T-cell (primary cell): ENCODE results near the gene IL17REL. TPM values are rescaled to one million over a fixed set of nuclear protein-coding genes. Genes with fewer than 3 reads are reported as not detected.

Experiments used
- ATAC-seq, 4 experiments: fragments of 200-7000 bp in 3 of 4; fragments of 150-1000 bp in 1 of 4; cut with Tn5 transposase; replicated peaks in 1 of 4; 1 replicate in 3 of 4; 2 replicates in 1 of 4; pipeline ENCODE4 v1.10.0; 2021; ENCODE audit warnings: moderate library complexity in 3 of 4, mild to moderate bottlenecking in 2 of 4, moderate number of reproducible peaks in 1 of 4
- CTCF ChIA-PET, 2 donors: fragments of 300-600 bp; sonication (Branson Sonifier 250); formaldehyde crosslinking; loops; one replicate each; lab custom pipeline; 2022; ENCODE audit warnings: antibody characterized with exemption in 2 of 2; lab: Charles Lee
- POLR2A ChIA-PET, 2 donors: fragments of 300-600 bp; sonication (Branson Sonifier 250); formaldehyde crosslinking; loops; one replicate each; lab custom pipeline; 2022; ENCODE audit warnings: antibody characterized with exemption in 2 of 2; lab: Charles Lee
- DNase-seq, 35 experiments: peaks; one replicate each; pipeline versions ENCODE4 v3.0.0 to v3.0.0-alpha.2; 2013 to 2023
- H3K27ac ChIP-seq: one replicate; pipeline ENCODE4 v1.5.1; 2013; ENCODE audit warnings: low read length
- H3K27me3 ChIP-seq, 2 experiments: replicated peaks in 1 of 2; 1 replicate in 1 of 2; 2 replicates in 1 of 2; pipeline versions ENCODE4 v1.6.1 to v1.7.0; 2013; ENCODE audit warnings: low read length in 1 of 2, mixed read lengths in 1 of 2; ENCODE audit not compliant: control insufficient read depth in 2 of 2, insufficient read depth in 2 of 2; ENCODE audit errors: extremely low read depth in 1 of 2
- H3K36me3 ChIP-seq, 2 donors: 1 replicate in 1 of 2; 2 replicates in 1 of 2; pipeline versions ENCODE4 v1.6.1 to v1.7.0; 2013; ENCODE audit warnings: low read length in 1 of 2; ENCODE audit not compliant: control insufficient read depth in 2 of 2, insufficient read depth in 1 of 2; ENCODE audit errors: extremely low read depth in 1 of 2
- H3K4me1 ChIP-seq, 2 experiments: 1 replicate in 1 of 2; 2 replicates in 1 of 2; pipeline versions ENCODE4 v1.6.1 to v1.7.0; 2013; ENCODE audit warnings: low read length in 2 of 2, mixed read lengths in 1 of 2; ENCODE audit not compliant: insufficient read depth in 2 of 2, control insufficient read depth in 1 of 2; ENCODE audit errors: extremely low read depth in 1 of 2
- H3K4me3 ChIP-seq, 2 donors: 1 replicate in 1 of 2; 2 replicates in 1 of 2; pipeline versions ENCODE4 v1.5.1 to v1.7.0; 2013; ENCODE audit warnings: mild to moderate bottlenecking in 2 of 2, low read length in 1 of 2, moderate library complexity in 1 of 2; ENCODE audit not compliant: control insufficient read depth in 1 of 2; ENCODE audit errors: extremely low read depth in 1 of 2
- H3K9me3 ChIP-seq: 2 replicates; pipeline ENCODE4 v1.7.0; 2013
- H3K27ac Mint-ChIP-seq, 2 donors: one replicate each; pipeline ENCODE4 v1.8.0; 2020 to 2021; ENCODE audit warnings: mild to moderate bottlenecking in 2 of 2, mixed read lengths in 2 of 2
- H3K27me3 Mint-ChIP-seq, 2 donors: one replicate each; pipeline ENCODE4 v1.8.0; 2021 to 2022; ENCODE audit warnings: mixed read lengths in 2 of 2
- H3K36me3 Mint-ChIP-seq: one replicate; pipeline ENCODE4 v1.8.0; 2021; ENCODE audit warnings: mixed read lengths
- H3K4me1 Mint-ChIP-seq, 3 donors: one replicate each; pipeline ENCODE4 v1.8.0; 2020 to 2022; ENCODE audit warnings: mixed read lengths in 3 of 3, mild to moderate bottlenecking in 1 of 3
- H3K4me3 Mint-ChIP-seq, 3 donors: one replicate each; pipeline ENCODE4 v1.8.0; 2020 to 2022; ENCODE audit warnings: mild to moderate bottlenecking in 3 of 3, mixed read lengths in 3 of 3, moderate library complexity in 3 of 3
- H3K9me3 Mint-ChIP-seq, 3 donors: one replicate each; pipeline ENCODE4 v1.8.0; 2020 to 2022; ENCODE audit warnings: mixed read lengths in 3 of 3
- WGBS: methylation state at CpG from one replicate; pipeline ENCODE4 v1.1.5; 2013; ENCODE audit warnings: missing lambda C conversion rate; ENCODE audit not compliant: insufficient coverage; 5-methylcytosine and 5-hydroxymethylcytosine counted together
- total RNA-seq, 35 experiments: library from RNA in 6 of 35; stranded (reverse) in 6 of 35; fragments of 120-200 nt in 1 of 35; gene quantifications; one replicate each; pipeline versions ENCODE4 v1.2.1 to v1.2.4 and lab custom pipeline; 2013 to 2026

IL17REL gene
- total RNA-seq, 5 donors from 2014 or later (not counting 1 experiment from before 2014, with no cell fraction given), result 0.10 TPM; not detected in 4

DNA sequence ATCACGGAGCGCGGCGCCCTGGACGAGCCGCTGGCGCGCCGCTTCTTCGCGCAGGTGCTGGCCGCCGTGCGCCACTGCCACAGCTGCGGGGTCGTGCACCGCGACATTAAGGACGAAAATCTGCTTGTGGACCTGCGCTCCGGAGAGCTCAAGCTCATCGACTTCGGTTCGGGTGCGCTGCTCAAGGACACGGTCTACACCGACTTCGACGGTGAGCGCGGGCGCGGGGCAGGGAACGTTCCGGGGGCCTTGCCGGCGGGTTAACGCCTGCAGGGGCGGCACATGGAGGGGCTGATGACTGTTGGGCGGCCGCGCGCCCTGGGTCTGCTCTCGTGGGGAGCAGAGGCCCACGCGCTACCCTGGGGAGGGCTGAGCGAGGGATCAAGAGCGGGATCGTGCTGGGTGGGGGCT is 51.0 kb downstream of the IL17REL start:
- H3K27me3 ChIP-seq, result no peaks in the 10 kb centered on the region
- Mint-ChIP-seq H3K27me3 (no peaks in the 10 kb centered on the region), H3K27ac (peak overlapping the region; percentile 81 to 87), H3K4me1 (peaks cover 16 to 39% (median 30%) of the 10 kb centered on the region in 3 donors), H3K9me3 (no peaks in the 10 kb centered on the region), H3K36me3 (peaks cover 7% of the 10 kb centered on the region), H3K4me3 (peak overlapping the region; percentile 87 to 92 (median 87))
- DNase-seq, result peak in 2 of 35 experiments; percentile 23 to 31
- peak overlapping the region; percentile 97 for H3K27ac ChIP-seq
- ChIA-PET CTCF (interaction anchor here in 1 of 2 donors (0.8 to 1.2 kb wide), 2 partner anchors 25 to 31 kb away, joined by 4 to 7 read pairs; no protein-coding TSS in a partner anchor), POLR2A (interaction anchor here in 1 of 2 donors (1.2 kb wide), 1 partner anchor 578 kb away, joined by 6 read pairs; no protein-coding TSS in a partner anchor)
- H3K36me3 ChIP-seq, result peaks cover 10 to 15% of the 10 kb centered on the region in 2 donors
- ATAC-seq, result no peak
- under 1% methylated on average over 49 of the region's 49 CpGs for WGBS
- H3K4me1 ChIP-seq, result peaks cover 13 to 55% of the 10 kb centered on the region in 2 experiments
- H3K4me3 ChIP-seq, result peak overlapping the region; percentile 49 to 86
- H3K9me3 ChIP-seq, result no peaks in the 10 kb centered on the region

DNA sequence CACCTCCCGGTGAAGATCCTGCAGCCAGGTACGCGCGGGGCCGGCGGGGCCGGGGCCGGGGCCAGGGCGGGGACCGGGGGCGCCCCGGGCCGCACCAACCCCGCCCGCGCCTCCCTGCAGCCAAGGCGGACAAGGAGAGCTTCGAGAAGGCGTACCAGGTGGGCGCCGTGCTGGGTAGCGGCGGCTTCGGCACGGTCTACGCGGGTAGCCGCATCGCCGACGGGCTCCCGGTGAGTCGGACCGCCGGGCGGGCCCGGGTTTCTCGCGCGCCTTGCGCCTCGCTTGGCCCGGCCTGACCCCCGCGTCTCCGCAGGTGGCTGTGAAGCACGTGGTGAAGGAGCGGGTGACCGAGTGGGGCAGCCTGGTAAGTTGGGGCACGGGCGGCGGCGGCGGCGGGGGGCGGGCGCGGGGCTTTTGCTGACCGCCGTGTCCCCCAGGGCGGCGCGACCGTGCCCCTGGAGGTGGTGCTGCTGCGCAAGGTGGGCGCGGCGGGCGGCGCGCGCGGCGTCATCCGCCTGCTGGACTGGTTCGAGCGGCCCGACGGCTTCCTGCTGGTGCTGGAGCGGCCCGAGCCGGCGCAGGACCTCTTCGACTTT is 51.5 kb downstream of the IL17REL start:
- no peaks in the 10 kb centered on the region for H3K27me3 Mint-ChIP-seq
- CTCF ChIA-PET, result interaction anchor here in 1 of 2 donors (0.9 kb wide), 1 partner anchor 19 kb away, joined by 4 read pairs; no protein-coding TSS in a partner anchor
- POLR2A ChIA-PET, result no interaction called here

DNA sequence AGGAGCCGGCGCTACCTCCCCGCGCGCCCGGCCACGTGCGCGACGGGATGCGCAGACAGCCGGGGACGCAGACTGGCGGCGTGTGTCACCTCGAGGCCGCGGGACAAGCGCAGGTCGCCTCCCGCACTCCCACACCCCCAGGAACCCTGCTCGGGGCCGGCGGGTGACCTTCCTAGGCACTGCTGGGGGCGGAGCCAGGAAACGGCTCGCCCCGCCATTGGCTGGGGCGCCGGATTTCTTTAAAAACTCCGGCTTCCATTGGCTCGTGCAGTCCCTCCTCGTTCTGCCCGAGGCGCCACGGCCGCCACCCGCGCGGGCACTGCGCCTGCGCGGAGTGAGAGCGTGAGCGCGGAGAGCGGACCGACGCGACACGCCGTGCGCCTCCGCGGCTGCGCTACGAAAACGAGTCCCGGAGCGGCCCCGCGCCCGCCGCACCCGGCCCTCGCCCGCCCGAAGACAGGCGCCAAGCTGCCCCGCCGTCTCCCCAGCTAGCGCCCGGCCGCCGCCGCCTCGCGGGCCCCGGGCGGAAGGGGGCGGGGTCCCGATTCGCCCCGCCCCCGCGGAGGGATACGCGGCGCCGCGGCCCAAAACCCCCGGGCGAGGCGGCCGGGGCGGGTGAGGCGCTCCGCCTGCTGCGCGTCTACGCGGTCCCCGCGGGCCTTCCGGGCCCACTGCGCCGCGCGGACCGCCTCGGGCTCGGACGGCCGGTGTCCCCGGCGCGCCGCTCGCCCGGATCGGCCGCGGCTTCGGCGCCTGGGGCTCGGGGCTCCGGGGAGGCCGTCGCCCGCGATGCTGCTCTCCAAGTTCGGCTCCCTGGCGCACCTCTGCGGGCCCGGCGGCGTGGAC is 52.2 kb downstream of the IL17REL start, which contains the start of gene PIM3:
PIM3 (plus strand) TSS at position 614 of the 846 bp plus-strand sequence; CDS start at position 790, 176 bp downstream.
- ChIA-PET POLR2A (no interaction called here), CTCF (interaction anchor here in 1 of 2 donors (0.9 kb wide), 1 partner anchor 19 kb away, joined by 4 read pairs; no protein-coding TSS in a partner anchor)
- Histone ChIP-seq H3K4me1 (peaks cover 13 to 46% of the 10 kb centered on the region in 2 experiments), H3K4me3 (peak within 1 kb of the TSS; percentile 67 to 86), H3K27me3 (no peaks in the 10 kb centered on the region), H3K9me3 (no peaks in the 10 kb centered on the region), H3K36me3 (peaks cover 10 to 15% of the 10 kb centered on the region in 2 donors), H3K27ac (peak within 1 kb of the TSS; percentile 97)
- Mint-ChIP-seq H3K9me3 (no peaks in the 10 kb centered on the region), H3K27ac (peak within 1 kb of the TSS; percentile 87), H3K4me3 (peak within 1 kb of the TSS; percentile 87 to 92 (median 87)), H3K4me1 (peaks cover 10 to 35% (median 26%) of the 10 kb centered on the region in 3 donors), H3K27me3 (no peaks in the 10 kb centered on the region), H3K36me3 (peaks cover 7% of the 10 kb centered on the region)
- DNase-seq, result peak; percentile 79 to 95 (median 85)
- under 1% methylated on average over 132 of the region's 137 CpGs for WGBS
- peak; percentile 74 to 83 (median 79) for ATAC-seq

More for the DNA sequence above, 51.5 kb downstream of the IL17REL start:
- Mint-ChIP-seq H3K27ac (peak overlapping the region; percentile 81 to 87), H3K36me3 (peaks cover 7% of the 10 kb centered on the region), H3K9me3 (no peaks in the 10 kb centered on the region), H3K4me1 (peaks cover 12 to 36% (median 28%) of the 10 kb centered on the region in 3 donors), H3K4me3 (peak overlapping the region; percentile 87 to 92 (median 87))
- DNase-seq (peak in 8 of 35 experiments; percentile 6 to 61 (median 43)), ATAC-seq (peak in 1 of 4 experiments; percentile 2)
- H3K36me3 ChIP-seq, result peaks cover 10 to 15% of the 10 kb centered on the region in 2 donors
- H3K4me3 ChIP-seq, result peak overlapping the region; percentile 62 to 86
- H3K27me3 ChIP-seq, result no peaks in the 10 kb centered on the region
- H3K27ac ChIP-seq, result peak overlapping the region; percentile 97
- WGBS, result under 1% methylated on average over 81 of the region's 84 CpGs
- peaks cover 13 to 50% of the 10 kb centered on the region in 2 experiments for H3K4me1 ChIP-seq
- no peaks in the 10 kb centered on the region for H3K9me3 ChIP-seq

DNA sequence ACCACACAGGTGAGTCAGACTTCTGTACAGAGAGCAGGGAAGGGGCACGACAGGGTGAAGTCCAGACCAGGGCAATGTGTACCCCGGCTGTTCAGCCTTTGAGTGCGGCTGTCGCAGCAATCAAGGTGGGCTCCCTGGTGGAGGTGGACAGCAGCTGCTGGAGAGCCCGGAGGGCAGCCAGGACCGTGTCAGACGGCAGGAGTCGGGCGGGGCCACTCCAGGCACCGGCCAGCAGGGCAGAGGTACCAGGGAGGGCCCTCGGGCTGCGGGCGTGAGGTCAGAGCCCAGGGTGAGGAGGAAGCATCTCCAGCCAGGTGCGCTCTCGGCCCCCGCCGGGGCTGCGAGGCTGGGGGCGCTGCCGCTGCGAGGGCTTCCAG is 52.8 kb downstream of the IL17REL start:
- peak overlapping the region; percentile 49 to 67 for H3K4me3 ChIP-seq
- H3K4me1 ChIP-seq, result peaks cover 13 to 41% of the 10 kb centered on the region in 2 experiments
- Mint-ChIP-seq H3K4me1 (peaks cover 10 to 34% (median 25%) of the 10 kb centered on the region in 3 donors), H3K27ac (peak overlapping the region; percentile 81 to 87), H3K27me3 (no peaks in the 10 kb centered on the region), H3K4me3 (peak overlapping the region; percentile 73 to 80 (median 74)), H3K36me3 (peaks cover 7% of the 10 kb centered on the region), H3K9me3 (no peaks in the 10 kb centered on the region)
- H3K9me3 ChIP-seq, result no peaks in the 10 kb centered on the region
- ChIA-PET POLR2A (no interaction called here), CTCF (interaction anchor here in 1 of 2 donors (0.9 kb wide), 1 partner anchor 20 kb away, joined by 4 read pairs; no protein-coding TSS in a partner anchor)
- 5% methylated on average over 20 of the region's 21 CpGs for WGBS
- H3K36me3 ChIP-seq, result peaks cover 6 to 15% of the 10 kb centered on the region in 2 donors
- ATAC-seq (no peak), DNase-seq (peak in 1 of 35 experiments; percentile 46)
- H3K27me3 ChIP-seq, result no peaks in the 10 kb centered on the region
- peak overlapping the region; percentile 66 for H3K27ac ChIP-seq

DNA sequence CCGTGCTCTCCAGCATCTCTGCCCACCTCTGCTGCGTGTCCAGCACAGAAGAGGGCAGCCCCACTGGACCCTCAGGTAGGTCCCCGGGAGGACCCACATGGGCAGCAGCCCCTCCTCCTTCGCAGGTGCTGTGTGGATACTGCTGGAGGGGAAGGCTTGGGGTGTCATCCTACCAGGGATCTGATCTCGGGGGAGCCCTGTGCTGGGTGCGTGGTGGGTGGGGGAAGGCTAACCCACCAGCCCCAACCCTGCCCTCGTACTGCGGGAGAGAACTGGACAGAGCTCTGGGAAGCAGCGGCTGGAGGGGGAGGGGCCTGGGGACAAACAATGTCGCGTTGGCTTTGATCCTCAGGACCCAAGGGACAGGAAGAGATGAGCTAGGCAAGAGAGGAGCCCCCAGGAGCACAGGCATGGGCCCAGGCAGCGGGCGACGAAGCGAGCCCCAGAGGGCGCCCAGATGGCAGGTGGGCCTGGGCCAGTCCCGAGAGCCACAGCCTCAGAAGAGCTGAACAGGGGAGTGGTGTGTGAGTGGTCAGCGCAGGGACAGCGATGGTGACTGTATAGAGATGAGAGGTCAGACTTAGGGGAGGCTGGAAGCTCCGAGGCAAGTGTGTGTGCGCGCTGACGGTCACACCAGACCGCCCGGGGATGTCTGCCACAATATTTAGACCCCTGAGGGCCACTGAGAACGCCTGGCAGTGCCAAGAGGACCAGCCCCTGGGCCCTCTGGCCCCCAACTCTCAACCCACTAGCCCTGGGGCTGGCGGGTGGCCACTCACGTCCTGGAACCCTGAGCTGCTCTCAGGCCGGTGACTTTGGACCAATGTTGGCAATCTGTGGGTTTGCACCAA is 53.4 kb downstream of the IL17REL start:
- Histone ChIP-seq H3K9me3 (no peaks in the 10 kb centered on the region), H3K4me3 (peak overlapping the region; percentile 49 to 67), H3K36me3 (peaks cover 4 to 15% of the 10 kb centered on the region in 2 donors), H3K27me3 (no peaks in the 10 kb centered on the region), H3K4me1 (peaks cover 13 to 34% of the 10 kb centered on the region in 2 experiments), H3K27ac (peak overlapping the region; percentile 66)
- H3K9me3 Mint-ChIP-seq, result no peaks in the 10 kb centered on the region
- peak overlapping the region; percentile 73 to 80 (median 74) for H3K4me3 Mint-ChIP-seq
- no peaks in the 10 kb centered on the region for H3K27me3 Mint-ChIP-seq
- 79% methylated on average over 25 of the region's 29 CpGs for WGBS
- DNase-seq (no peak), ATAC-seq (no peak)
- ChIA-PET POLR2A (no interaction called here), CTCF (no interaction called here)
- peaks cover 7% of the 10 kb centered on the region for H3K36me3 Mint-ChIP-seq
- peak overlapping the region; percentile 81 to 87 for H3K27ac Mint-ChIP-seq
- H3K4me1 Mint-ChIP-seq, result peaks cover 9 to 29% (median 22%) of the 10 kb centered on the region in 3 donors
